Measurements from ENCODE around the gene CNTNAP5.
"Not testable (repeated sequence)": the region's sequence is repeated elsewhere in the genome, so short reads cannot be mapped to it uniquely, and the experiment has no call there.

Gene CNTNAP5

GRCh38 chr2:124333784-124334183 is 308.7 kb downstream of the CNTNAP5 start:
- no peak for DNase-seq

DNA sequence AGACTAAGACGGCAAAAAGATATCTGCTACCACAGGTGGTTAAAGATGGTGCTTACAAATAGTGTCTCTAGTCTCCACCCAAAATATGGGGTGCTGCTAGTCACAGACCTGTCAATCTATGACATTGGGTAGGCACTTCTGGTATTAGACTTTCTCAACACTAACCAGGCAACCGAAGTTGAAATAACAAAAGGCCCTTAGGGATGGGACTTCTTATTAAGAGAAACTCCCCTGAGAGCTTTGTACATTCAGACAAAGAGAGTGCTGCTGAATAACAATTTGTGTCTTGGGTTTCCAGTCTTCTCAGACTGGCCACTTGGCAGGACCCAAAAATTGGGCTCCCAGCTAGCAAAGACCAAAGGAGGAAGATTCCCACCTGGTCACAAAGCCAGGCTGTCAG is 310.0 kb downstream of the CNTNAP5 start:
- DNase-seq: no peak

GRCh38 chr2:124339709-124340108 is 314.6 kb downstream of the CNTNAP5 start:
- no peak for DNase-seq

DNA sequence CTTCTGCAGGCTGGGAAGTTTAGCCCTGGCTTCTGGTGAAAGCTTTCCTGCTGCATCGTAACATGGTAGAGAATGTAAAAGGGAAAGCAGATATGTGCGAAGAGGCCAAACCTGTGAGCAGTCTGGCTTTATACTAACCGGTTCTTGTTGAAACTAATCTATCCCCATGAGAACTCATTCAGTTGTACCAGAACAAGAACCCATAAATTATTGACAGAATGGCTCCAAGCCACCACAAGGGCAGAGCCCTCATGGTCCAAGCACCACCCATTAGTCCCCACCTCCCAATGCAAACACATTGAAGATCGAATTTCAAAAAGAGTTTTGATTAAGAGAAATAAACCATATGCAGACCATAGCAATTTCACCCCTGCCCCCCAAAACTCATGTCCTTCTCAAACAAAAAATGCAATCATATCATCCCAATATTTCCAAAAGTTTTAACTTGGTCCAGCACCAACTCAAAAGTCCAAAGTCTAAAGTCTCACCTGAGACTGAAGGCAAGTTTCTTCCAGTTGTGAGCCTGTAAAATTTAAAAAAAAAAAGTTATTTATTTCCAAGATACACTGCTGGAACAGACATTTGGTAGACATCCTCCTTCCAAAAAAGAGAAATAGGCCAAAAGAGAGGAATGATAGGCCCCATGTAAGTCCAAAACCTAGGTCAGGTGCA is 318.9 kb downstream of the CNTNAP5 start:
- no peak for DNase-seq

DNA sequence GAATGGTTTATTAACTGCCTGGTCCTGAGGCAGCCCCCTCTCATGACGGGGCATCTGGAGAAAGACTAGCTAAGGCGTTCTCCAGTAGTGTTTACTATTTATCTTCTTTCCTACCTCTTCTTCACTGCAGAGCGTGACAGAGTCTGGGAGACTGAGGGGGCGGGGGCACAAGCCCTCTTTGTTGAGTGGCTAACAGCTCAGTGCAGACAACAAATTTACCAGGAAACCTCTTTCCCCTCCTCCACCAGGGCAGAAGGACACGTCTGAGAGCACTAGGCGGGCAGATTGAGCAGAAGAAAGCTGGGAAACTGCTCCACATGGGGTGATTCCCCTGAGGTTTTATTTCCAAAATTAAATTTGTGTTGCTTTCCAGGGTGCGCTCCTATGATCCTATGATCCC is 322.1 kb downstream of the CNTNAP5 start:
- DNase-seq: no peak

DNA sequence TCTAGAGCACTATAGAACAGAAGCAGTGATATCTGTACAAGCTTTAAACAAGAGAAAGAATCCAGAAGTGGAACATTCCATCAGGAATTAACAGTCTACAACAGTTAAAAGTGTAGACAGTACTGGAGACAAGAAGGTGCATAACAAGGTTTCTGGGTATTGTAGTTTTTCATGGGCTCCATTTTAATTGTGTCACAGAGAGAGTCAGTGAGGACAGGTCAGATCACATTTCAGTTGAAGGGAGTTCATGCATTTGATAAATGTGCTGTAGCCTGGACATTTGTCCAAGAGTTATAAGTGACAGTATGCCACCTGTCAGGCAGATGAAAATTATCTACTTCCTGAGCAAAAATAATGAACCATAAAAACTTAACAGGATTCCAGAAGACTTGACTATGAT is 328.6 kb downstream of the CNTNAP5 start:
- DNase-seq: no peak

GRCh38 chr2:124354466-124354865 is 329.4 kb downstream of the CNTNAP5 start:
- no peak for DNase-seq

- DNase-seq: not testable (repeated sequence)
Measured at GRCh38 chr2:124361966-124362365, 336.9 kb downstream of the CNTNAP5 start.

DNA sequence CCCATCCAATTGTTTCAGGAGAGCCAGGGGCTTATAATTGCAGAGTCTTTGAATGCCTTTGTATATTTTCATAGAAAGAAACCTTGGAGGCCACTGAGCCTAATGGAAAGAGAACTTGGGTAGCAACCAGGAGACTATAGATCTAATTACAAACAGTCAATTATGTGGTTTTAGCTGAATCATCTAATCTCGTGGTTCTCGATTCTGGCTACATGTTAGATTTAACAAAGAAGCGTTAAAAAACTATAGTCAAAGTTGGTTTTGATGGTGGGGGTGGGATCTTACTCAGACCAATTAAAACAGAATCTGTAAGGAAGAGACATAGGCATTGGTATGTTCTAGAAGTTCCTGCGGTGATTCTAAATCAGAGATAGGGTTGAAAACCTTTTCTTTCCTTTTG is 344.1 kb downstream of the CNTNAP5 start:
- DNase-seq: no peak

- no peak for DNase-seq
Measured at GRCh38 chr2:124380221-124380749, 355.2 kb downstream of the CNTNAP5 start.

DNA sequence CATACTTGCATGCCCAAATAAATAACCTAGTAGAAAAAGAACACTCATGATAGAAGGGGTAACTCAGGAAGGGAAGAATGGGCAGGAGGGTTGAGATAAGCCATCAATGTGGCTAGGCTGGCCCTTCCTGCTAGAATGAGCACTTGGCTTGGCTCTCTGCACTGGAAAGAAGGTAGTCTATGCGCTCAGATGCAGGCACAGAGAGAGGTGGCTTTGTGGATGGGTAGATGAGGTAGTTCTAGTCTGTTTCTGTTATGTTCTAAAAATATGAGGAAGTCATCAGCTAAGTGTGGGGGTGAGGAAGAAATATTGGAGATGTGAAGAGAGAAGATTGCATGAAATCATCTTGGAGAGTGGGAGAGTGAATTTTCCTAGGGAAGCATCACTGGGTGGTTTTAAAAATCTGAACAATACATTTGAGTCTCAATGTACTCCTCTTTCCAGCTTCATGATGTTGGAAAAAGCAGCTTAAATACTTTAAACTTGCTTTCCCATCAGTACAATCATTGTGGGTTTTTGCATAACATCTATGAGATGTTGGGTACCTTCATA is 357.1 kb downstream of the CNTNAP5 start:
- no peak for DNase-seq

- no peak for DNase-seq
Measured at GRCh38 chr2:124395961-124396360, 370.9 kb downstream of the CNTNAP5 start.

DNA sequence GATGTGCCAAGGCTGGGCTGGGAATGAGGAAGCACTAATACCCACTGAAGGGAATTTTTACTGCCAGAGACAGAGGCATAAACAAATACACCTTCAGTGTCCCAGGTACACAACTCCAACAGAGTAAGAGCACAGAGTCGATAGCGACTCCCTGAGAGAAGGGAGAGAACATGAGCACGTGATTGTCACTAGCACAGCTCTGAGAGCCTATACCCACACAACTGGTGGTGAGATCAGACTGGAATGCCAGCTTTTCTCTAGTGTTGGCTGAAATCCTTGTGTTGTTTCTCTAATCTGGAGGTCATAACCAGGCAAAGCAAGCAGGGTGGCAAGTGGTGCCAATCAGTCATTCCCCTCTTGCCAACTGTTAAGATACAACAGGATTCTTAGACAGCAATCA is 377.2 kb downstream of the CNTNAP5 start:
- DNase-seq: no peak

DNA sequence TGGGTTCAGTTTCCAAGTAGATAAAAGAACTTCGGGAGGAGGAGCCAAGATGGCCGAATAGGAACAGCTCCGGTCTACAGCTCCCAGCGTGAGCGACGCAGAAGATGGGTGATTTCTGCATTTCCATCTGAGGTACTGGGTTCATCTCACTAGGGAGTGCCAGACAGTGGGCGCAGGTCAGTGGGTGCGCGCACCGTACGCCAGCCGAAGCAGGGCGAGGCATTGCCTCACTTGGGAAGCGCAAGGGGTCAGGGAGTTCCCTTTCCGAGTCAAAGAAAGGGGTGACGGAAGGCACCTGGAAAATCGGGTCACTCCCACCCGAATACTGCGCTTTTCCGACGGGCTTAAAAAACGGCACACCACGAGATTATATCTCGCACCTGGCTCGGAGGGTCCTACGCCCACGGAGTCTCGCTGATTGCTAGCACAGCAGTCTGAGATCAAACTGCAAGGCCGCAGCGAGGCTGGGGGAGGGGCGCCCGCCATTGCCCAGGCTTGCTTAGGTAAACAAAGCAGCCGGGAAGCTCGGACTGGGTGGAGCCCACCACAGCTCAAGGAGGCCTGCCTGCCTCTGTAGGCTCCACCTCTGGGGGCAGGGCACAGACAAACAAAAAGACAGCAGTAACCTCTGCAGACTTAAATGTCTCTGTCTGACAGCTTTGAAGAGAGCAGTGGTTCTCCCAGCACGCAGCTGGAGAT is 382.9 kb downstream of the CNTNAP5 start:
- DNase-seq: not testable (repeated sequence)

GRCh38 chr2:124424074-124424473 is 399.0 kb downstream of the CNTNAP5 start:
- DNase-seq: no peak

- DNase-seq: no peak
Measured at GRCh38 chr2:124426122-124426521, 401.0 kb downstream of the CNTNAP5 start.

DNA sequence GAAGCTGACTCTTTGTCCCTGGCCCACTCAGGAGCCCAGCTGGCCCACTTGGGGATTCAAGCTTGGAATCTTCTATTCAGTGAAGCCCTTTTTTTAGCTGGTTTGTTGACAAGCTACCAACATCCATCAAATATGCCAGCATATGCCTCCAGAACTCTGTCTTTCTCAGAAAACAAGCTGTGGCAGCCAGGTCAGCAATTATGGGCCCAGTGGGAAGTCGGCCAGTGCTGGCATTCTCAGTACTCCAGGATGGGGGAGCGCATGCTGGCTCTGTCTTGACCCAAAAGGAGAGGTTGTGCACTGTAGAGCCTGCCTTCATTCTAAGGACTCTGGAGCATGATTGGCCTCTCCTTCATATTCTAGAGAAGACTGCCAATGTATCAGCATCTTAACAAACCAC is 401.5 kb downstream of the CNTNAP5 start:
- DNase-seq: no peak

DNA sequence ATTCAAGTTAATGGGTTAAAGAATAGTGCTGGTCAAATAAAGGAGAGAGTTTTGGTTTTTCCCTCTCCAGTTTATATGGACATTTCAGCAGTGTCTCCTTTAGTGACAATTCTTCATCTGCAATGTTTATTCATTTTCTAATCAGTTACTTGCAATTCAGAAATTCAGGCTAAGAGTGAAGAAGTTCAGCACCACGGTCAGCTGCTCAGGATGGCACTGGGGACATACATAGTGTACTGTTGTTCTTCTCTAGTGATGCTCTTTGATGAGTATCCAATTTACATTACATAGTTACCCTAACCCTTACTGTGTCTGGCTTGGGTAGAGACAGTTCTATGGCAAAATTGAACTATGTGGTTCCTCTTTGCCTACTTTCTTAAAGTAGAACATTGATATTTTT is 412.7 kb downstream of the CNTNAP5 start:
- no peak for DNase-seq

DNA sequence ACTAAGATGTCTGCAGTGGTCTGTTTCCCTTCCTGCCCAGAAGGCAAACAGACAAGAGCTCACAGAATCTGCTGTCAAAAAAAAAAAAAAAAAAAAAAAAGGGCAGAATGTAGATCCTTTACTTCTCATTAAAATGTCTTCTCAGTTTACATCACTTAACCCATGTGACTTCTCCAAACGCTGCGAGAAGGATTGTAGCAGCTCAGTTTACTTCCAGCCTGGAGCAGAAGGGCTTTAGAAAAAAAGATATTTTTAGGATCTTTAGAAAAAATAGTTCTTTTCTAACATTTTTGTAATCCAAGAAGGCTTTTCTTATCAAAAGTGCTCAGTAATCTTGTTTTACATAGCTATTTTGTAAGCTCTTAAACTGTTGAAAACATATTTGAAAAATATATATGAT is 425.4 kb downstream of the CNTNAP5 start:
- no peak for DNase-seq

DNA sequence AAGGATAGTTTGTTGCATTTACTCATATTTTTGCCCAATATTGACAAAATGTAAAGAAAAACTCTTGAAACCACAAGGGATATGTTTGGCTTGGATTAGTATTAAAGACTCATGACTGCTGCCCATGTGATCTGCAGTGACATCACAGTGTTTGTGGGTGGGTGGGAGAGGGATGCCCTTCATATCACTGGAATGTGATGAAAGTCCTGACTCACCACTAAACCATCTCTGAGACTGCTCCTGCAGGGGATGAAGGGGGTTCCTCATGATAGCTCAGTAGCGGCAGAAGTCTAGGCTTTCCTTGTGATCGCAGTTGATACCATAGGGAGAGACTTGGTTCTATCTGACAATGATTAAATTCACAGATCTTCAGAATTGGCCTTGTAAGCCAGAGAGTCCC is 451.2 kb downstream of the CNTNAP5 start:
- no peak for DNase-seq

- DNase-seq: no peak
Measured at GRCh38 chr2:124478761-124479160, 453.7 kb downstream of the CNTNAP5 start.

DNA sequence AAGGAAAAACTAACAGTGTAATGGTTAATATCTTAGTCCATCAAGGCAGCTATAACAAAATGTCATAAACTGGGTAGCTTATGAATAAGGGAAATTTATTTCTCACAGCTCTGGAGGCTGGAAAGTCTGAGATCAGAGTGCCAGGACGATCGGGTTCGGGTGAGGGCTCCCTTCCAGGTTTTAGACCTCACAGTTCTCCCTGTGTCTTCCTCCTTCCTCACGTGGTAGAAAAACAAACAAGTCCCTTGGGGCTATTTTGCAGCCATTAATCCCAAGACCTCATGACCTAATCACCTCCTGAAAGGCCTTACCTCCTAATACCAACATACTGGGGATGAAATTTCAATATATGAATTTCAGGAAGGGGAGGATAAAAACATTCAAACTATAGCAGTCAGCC is 455.9 kb downstream of the CNTNAP5 start:
- no peak for DNase-seq

- no peak for DNase-seq
Measured at GRCh38 chr2:124482044-124482443, 457.0 kb downstream of the CNTNAP5 start.

DNA sequence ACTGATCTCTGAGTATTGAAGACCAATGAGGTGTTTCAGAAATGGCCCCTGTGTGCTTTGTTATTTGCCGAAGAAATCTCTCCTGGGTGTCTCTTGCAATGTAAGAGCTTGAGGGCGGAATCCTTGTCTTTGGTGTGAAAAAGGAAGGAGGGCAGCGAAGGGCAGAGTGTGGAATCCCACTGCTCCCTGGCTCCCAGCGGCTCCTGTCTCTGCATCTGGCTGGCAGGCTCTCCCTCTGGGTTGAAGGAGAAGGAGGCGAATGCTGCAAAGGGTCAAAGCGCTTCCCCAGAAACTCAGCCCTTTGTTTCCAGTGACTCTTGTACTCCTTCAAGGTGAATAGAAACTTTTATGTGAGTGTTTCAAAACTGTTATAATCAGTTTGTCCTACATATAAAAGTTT is 457.5 kb downstream of the CNTNAP5 start:
- no peak for DNase-seq

Data from NCI-H1436 treated with DMSO at 0.1 percent for 48 hours (cell line).